SIG-M5 treated with dmso at 0.1 percent for 504 hours (cell line): ENCODE measurements around the gene SERPINB1.

ENCODE experiments used
- DNase-seq: peaks from one replicate; lab custom pipeline; 2025; ENCODE audit not compliant: unreplicated experiment; lab: John Stamatoyannopoulos, UW

Gene SERPINB1

GRCh38 chr6:2850538-2851113 is 9.0 kb upstream of the SERPINB1 start:
- DNase-seq, result no peak

GRCh38 chr6:2848851-2849250 is 7.2 kb upstream of the SERPINB1 start:
- DNase-seq, result no peak

GRCh38 chr6:2845880-2846208 is 4.2 kb upstream of the SERPINB1 start:
- DNase-seq, result no peak

GRCh38 chr6:2844008-2844407 is 2.3 kb upstream of the SERPINB1 start:
- DNase-seq, result no peak

- no peak for DNase-seq
These were observed 1.6 kb upstream of the SERPINB1 start for GRCh38 chr6:2843138-2843740.

GRCh38 chr6:2842139-2842552 is 483 bp upstream of the SERPINB1 start:
- no peak for DNase-seq

GRCh38 chr6:2840749-2841061 is 958 bp downstream of the SERPINB1 start:
- no peak for DNase-seq

GRCh38 chr6:2839982-2840748 is 1.5 kb downstream of the SERPINB1 start:
- DNase-seq, result no peak

- DNase-seq, result no peak
These were observed 2.3 kb downstream of the SERPINB1 start for GRCh38 chr6:2839195-2839981.

- no peak for DNase-seq
These were observed 3.4 kb downstream of the SERPINB1 start for GRCh38 chr6:2838251-2838650.

GRCh38 chr6:2834262-2834661 is 7.4 kb downstream of the SERPINB1 start:
- no peak for DNase-seq

- no peak for DNase-seq
These were observed 10.3 kb downstream of the SERPINB1 start for GRCh38 chr6:2831392-2831791.

- no peak for DNase-seq
These were observed 11.5 kb downstream of the SERPINB1 start for GRCh38 chr6:2830183-2830582.

- DNase-seq, result no peak
These were observed 12.4 kb downstream of the SERPINB1 start for GRCh38 chr6:2829253-2829652.

- no peak for DNase-seq
These were observed 13.0 kb downstream of the SERPINB1 start for GRCh38 chr6:2828629-2829028.

- no peak for DNase-seq
These were observed 14.5 kb downstream of the SERPINB1 start for GRCh38 chr6:2827142-2827541.

GRCh38 chr6:2826131-2826530 is 15.5 kb downstream of the SERPINB1 start:
- DNase-seq, result no peak

GRCh38 chr6:2823104-2823850 is 18.4 kb downstream of the SERPINB1 start:
- DNase-seq, result no peak

- no peak for DNase-seq
These were observed 20.1 kb downstream of the SERPINB1 start for GRCh38 chr6:2821554-2821953.

- no peak for DNase-seq
These were observed 21.2 kb downstream of the SERPINB1 start for GRCh38 chr6:2820415-2820814.

GRCh38 chr6:2819978-2820377 is 21.7 kb downstream of the SERPINB1 start:
- DNase-seq, result no peak
